ENCODE measurements around the gene AGO4. TPM values are rescaled to one million over a fixed set of nuclear protein-coding genes. Genes with fewer than 3 reads are reported as not detected.

AGO4 gene
- total and polyA plus RNA-seq, 2 experiments from 2014 or later = 5.2 to 12.4 TPM

- TF ChIP-seq, protein P1, sequence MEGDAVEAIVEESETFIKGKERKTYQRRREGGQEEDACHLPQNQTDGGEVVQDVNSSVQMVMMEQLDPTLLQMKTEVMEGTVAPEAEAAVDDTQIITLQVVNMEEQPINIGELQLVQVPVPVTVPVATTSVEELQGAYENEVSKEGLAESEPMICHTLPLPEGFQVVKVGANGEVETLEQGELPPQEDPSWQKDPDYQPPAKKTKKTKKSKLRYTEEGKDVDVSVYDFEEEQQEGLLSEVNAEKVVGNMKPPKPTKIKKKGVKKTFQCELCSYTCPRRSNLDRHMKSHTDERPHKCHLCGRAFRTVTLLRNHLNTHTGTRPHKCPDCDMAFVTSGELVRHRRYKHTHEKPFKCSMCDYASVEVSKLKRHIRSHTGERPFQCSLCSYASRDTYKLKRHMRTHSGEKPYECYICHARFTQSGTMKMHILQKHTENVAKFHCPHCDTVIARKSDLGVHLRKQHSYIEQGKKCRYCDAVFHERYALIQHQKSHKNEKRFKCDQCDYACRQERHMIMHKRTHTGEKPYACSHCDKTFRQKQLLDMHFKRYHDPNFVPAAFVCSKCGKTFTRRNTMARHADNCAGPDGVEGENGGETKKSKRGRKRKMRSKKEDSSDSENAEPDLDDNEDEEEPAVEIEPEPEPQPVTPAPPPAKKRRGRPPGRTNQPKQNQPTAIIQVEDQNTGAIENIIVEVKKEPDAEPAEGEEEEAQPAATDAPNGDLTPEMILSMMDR (IDR thresholded peaks at IDR 0.05; ENCODE audit: poor library complexity) = no peak
- TF ChIP-seq EZH2phosphoT487 (IDR thresholded peaks at IDR 0.05; ENCODE audit: low read depth, severe bottlenecking, unreplicated experiment) = no peak
- no peak for TF ChIP-seq EZH2 (IDR thresholded peaks at IDR 0.05; ENCODE audit: borderline replicate concordance)
- H2AFZ ChIP-seq = no peak overlapping the region
- H3K9me2 ChIP-seq (replicated peaks; ENCODE audit: insufficient read depth) = no peaks in the 10 kb centered on the region
- WGBS (ENCODE audit: low lambda C conversion rate, missing lambda C conversion rate) = 72% methylated on average over 4 of the region's 4 CpGs
- no peak overlapping the region for H3K4me3 ChIP-seq
- no peak overlapping the region for H3K4me2 ChIP-seq
- no peaks in the 10 kb centered on the region for H3K27me3 ChIP-seq
- H3K9me3 ChIP-seq (ENCODE audit: low read depth) = no peaks in the 10 kb centered on the region
- no peak overlapping the region for H3K27ac ChIP-seq
- H3K4me1 ChIP-seq (ENCODE audit: insufficient read depth) = peaks cover 28% of the 10 kb centered on the region
- no peaks in the 10 kb centered on the region for H3K36me3 ChIP-seq (replicated peaks; ENCODE audit: insufficient read depth, low read depth)
- DNase-seq (ENCODE audit: low spot score) = no peak
- peaks cover 33% of the 10 kb centered on the region for H3K79me2 ChIP-seq
- peaks cover 9% of the 10 kb centered on the region for H4K20me1 ChIP-seq (ENCODE audit: insufficient read depth, poor library complexity, severe bottlenecking)
Observed at GRCh38 chr1:35881850-35882273, 74.0 kb downstream of the AGO4 start.

DNA sequence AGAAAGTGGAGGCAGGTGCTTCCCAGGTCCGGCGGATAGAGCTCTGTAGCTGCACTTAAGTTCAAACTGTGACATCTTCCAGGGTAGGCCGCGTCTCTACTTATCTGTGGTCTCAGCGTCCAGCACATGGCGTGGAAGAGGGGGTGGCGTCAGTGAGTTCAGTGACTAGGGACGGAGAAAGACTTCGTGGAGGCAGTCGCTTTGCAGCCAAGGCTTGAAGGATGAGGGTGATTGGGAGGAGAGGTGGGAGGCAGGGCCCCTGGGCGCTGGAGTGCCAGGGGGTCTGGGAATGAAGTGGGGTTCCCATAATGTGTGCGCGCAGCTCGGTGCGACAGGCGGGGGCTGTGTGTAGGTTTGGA lies 74.7 kb downstream of the AGO4 start:
- no peak overlapping the region for H3K27ac ChIP-seq
- peaks cover 40% of the 10 kb centered on the region for H3K79me2 ChIP-seq
- no peaks in the 10 kb centered on the region for H3K27me3 ChIP-seq
- peaks cover 35% of the 10 kb centered on the region for H3K4me1 ChIP-seq (ENCODE audit: insufficient read depth)
- 59% methylated on average over 16 of the region's 16 CpGs for WGBS (ENCODE audit: low lambda C conversion rate, missing lambda C conversion rate)
- DNase-seq (ENCODE audit: low spot score) = no peak
- H3K4me3 ChIP-seq = no peak overlapping the region
- H3K9me2 ChIP-seq (replicated peaks; ENCODE audit: insufficient read depth) = no peaks in the 10 kb centered on the region
- H2AFZ ChIP-seq = peak overlapping the region; percentile 36
- TF ChIP-seq EZH2phosphoT487 (IDR thresholded peaks at IDR 0.05; ENCODE audit: low read depth, severe bottlenecking, unreplicated experiment) = no peak
- no peak for TF ChIP-seq EZH2 (IDR thresholded peaks at IDR 0.05; ENCODE audit: borderline replicate concordance)
- TF ChIP-seq, protein P1 (IDR thresholded peaks at IDR 0.05; ENCODE audit: poor library complexity) = no peak
- H3K36me3 ChIP-seq (replicated peaks; ENCODE audit: insufficient read depth, low read depth) = no peaks in the 10 kb centered on the region
- no peaks in the 10 kb centered on the region for H3K9me3 ChIP-seq (ENCODE audit: low read depth)
- H3K4me2 ChIP-seq = peak overlapping the region; percentile 62
- peaks cover 12% of the 10 kb centered on the region for H4K20me1 ChIP-seq (ENCODE audit: insufficient read depth, poor library complexity, severe bottlenecking)

DNA sequence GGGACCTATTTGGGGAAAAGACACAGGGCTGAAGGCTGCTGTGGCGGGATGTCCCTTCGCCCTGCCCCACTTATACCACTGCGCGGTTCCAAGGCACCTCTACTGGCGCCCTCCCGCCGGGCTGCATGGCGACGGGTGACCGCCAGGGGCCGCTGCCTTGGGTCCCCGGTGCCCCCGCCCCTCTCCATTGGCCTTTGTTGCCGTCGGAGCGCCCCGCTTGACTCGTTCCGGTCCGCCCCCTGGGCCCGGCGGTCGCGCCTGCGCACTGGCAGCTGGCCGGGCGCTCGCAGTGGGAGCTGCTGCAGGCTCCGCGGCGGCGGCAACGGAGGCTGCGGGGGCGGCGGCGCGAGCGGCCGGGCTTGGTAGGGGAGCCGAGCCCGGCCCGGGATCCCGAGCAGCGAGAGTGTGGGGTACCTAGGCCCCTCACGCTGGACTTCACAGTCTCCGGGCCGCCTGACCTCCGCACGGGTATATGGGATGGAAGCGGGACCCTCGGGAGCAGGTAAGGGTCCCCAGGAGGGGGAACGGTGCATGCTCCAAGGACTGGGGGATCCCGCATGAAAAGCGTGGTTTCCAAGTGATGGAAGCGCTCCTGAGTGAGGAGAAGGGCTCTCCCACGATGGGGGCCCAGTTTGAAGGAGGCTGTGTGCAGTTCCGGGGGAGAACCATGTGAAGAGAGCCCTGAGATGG lies 75.3 kb downstream of the AGO4 start, which contains the start of gene AGO1:
TSS of gene AGO1 (plus strand) at position 265 of the 690 bp plus-strand sequence. CDS start at position 478, 213 bp downstream.
- peaks cover 35% of the 10 kb centered on the region for H3K4me1 ChIP-seq (ENCODE audit: insufficient read depth)
- no peak for TF ChIP-seq EZH2phosphoT487 (IDR thresholded peaks at IDR 0.05; ENCODE audit: low read depth, severe bottlenecking, unreplicated experiment)
- TF ChIP-seq, protein P1 (IDR thresholded peaks at IDR 0.05; ENCODE audit: poor library complexity) = peak; percentile 91
- peak; percentile 97 for DNase-seq (ENCODE audit: low spot score)

More for the DNA sequence above, 75.3 kb downstream of the AGO4 start, which contains the start of gene AGO1:
- Histone ChIP-seq H3K36me3 (replicated peaks; ENCODE audit: insufficient read depth, low read depth) (no peaks in the 10 kb centered on the region), H3K9me3 (ENCODE audit: low read depth) (no peaks in the 10 kb centered on the region), H3K79me2 (peaks cover 45% of the 10 kb centered on the region), H2AFZ (peak within 1 kb of the TSS; percentile 96), H3K27ac (peak within 1 kb of the TSS; percentile 90), H3K4me3 (peak within 1 kb of the TSS; percentile 99), H3K9me2 (replicated peaks; ENCODE audit: insufficient read depth) (no peaks in the 10 kb centered on the region), H4K20me1 (ENCODE audit: insufficient read depth, poor library complexity, severe bottlenecking) (peaks cover 15% of the 10 kb centered on the region), H3K4me2 (peak within 1 kb of the TSS; percentile 98), H3K27me3 (no peaks in the 10 kb centered on the region)
- 3% methylated on average over 51 of the region's 58 CpGs for WGBS (ENCODE audit: low lambda C conversion rate, missing lambda C conversion rate)

Data from hepatocyte (in vitro differentiated cells).